HUES48 (cell line): ENCODE data around the gene MXRA5.
"Not testable (repeated sequence)": the region's sequence is repeated elsewhere in the genome, so short reads cannot be mapped to it uniquely, and the experiment has no call there.

Experiments used
- H3K27ac ChIP-seq: one replicate; pipeline ENCODE4 v1.7.0; 2013; ENCODE audit warnings: low read depth, low read length, inconsistent platforms
- H3K27me3 ChIP-seq: 2 replicates; pipeline ENCODE4 v1.6.1; 2013; ENCODE audit warnings: mild to moderate bottlenecking, low read length; ENCODE audit not compliant: control insufficient read depth, insufficient read depth
- H3K36me3 ChIP-seq: 2 replicates; pipeline ENCODE4 v1.6.1; 2013; ENCODE audit warnings: low read length; ENCODE audit not compliant: control insufficient read depth, insufficient read depth
- H3K4me1 ChIP-seq: 2 replicates; pipeline ENCODE4 v1.6.1; 2013; ENCODE audit warnings: mild to moderate bottlenecking, low read length; ENCODE audit not compliant: control insufficient read depth, insufficient read depth
- H3K4me3 ChIP-seq: 2 replicates; pipeline ENCODE4 v1.5.1; 2013; ENCODE audit warnings: mild to moderate bottlenecking, low read depth, low read length
- H3K9ac ChIP-seq: 2 replicates; pipeline ENCODE4 v1.6.1; 2013; ENCODE audit warnings: mild to moderate bottlenecking, low read depth, low read length, moderate library complexity
- H3K9me3 ChIP-seq: 2 replicates; pipeline ENCODE4 v1.6.1; 2013; ENCODE audit warnings: low read length; ENCODE audit not compliant: control insufficient read depth, insufficient read depth

The MXRA5 gene

GRCh38 chrX:3346501-3347259, at the start of gene MXRA5:
MXRA5 (minus strand) TSS chrX:3346652; CDS start chrX:3343833, 2,819 bp downstream.
- Histone ChIP-seq H3K27ac (no peak within 1 kb of the TSS), H3K27me3 (peaks cover 61% of the 10 kb centered on the region), H3K4me1 (no peaks in the 10 kb centered on the region), H3K9ac (0 out of 2 replicates have a peak within 1 kb of the TSS, but pooled peaks have one; percentile 36), H3K4me3 (peak within 1 kb of the TSS; percentile 78), H3K9me3 (no peaks in the 10 kb centered on the region), H3K36me3 (no peaks in the 10 kb centered on the region)

DNA sequence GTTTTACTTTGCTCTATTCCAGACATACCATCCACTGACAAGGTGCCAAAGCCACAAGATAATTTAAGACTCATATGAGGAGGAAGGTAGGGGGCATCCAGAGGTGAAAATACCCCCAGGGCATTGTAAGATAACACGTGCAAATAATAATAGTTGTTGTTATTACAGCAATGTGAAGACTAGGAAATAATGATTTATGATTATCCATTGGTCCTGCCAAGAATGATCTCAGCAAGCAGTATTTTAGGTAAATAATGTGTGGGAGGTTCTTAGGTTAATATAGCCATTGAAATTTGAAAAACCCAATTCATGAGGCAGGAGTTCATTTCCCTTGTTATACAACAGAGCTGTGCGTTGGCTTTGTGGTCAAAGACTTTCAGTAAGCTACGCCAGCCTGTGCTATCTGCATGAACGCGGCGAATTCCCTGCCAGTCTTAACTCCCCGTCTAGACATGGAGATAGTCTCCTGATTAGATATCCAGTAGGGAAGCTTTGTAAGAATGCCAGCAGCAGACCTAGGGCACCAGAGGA, 47.2 kb upstream of the MXRA5 start:
- Histone ChIP-seq H3K9me3 (no peaks in the 10 kb centered on the region), H3K27ac (no peak overlapping the region), H3K4me1 (no peaks in the 10 kb centered on the region), H3K9ac (no peak overlapping the region), H3K36me3 (no peaks in the 10 kb centered on the region), H3K27me3 (no peaks in the 10 kb centered on the region), H3K4me3 (no peak overlapping the region)

DNA sequence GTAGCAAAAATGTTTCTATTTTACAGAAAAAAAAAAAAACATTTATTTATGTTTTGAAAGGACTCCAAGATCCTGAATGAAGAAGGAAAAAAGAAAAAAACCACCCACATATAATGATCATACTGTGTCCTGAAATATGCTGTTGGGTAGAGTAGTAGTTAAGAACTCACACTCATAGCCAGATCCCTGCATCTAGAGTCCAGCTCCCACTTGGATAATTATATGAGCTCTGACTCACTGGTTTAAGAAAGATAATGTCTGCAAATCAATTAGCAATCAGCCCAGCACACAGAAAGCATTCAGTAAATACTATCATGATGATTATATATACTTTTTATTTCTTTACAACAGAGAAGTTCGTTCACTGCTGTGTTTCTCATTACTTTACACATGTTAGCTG, 46.7 kb upstream of the MXRA5 start:
- no peak overlapping the region for H3K9ac ChIP-seq

GRCh38 chrX:3388457-3388856, 42.0 kb upstream of the MXRA5 start:
- Histone ChIP-seq H3K4me3 (no peak overlapping the region), H3K27ac (no peak overlapping the region), H3K9me3 (no peaks in the 10 kb centered on the region), H3K9ac (no peak overlapping the region), H3K27me3 (no peaks in the 10 kb centered on the region), H3K36me3 (no peaks in the 10 kb centered on the region), H3K4me1 (no peaks in the 10 kb centered on the region)

More for the DNA sequence above, 46.7 kb upstream of the MXRA5 start:
- no peaks in the 10 kb centered on the region for H3K9me3 ChIP-seq
- no peaks in the 10 kb centered on the region for H3K4me1 ChIP-seq
- no peaks in the 10 kb centered on the region for H3K27me3 ChIP-seq
- H3K27ac ChIP-seq, result no peak overlapping the region
- no peaks in the 10 kb centered on the region for H3K36me3 ChIP-seq
- no peak overlapping the region for H3K4me3 ChIP-seq

GRCh38 chrX:3384327-3384726, 37.9 kb upstream of the MXRA5 start:
- no peaks in the 10 kb centered on the region for H3K9me3 ChIP-seq
- H3K9ac ChIP-seq, result no peak overlapping the region
- H3K36me3 ChIP-seq, result no peaks in the 10 kb centered on the region
- H3K4me1 ChIP-seq, result no peaks in the 10 kb centered on the region
- H3K27ac ChIP-seq, result no peak overlapping the region
- H3K4me3 ChIP-seq, result no peak overlapping the region
- no peaks in the 10 kb centered on the region for H3K27me3 ChIP-seq

DNA sequence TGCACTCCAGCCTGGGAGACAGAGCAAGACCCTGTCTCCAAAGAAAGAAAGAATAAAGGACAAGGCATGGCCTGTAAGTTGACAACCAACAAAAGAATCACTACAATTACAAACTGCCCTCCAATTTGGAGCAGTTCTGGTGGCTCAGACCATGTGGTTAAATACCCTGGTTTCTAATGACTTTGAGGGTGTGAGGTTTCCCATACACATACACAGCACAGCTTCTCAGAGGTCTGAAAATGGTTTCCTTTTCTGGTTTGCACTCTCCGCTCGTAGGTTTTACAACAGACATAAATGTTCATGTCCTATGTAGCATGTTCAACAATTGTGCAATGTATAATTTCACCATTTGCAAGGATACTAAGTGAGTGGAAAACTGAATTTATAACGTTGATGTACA, 34.2 kb upstream of the MXRA5 start:
- Histone ChIP-seq H3K36me3 (no peaks in the 10 kb centered on the region), H3K27me3 (no peaks in the 10 kb centered on the region), H3K4me1 (no peaks in the 10 kb centered on the region), H3K9me3 (0 out of 2 replicates have a peak, but pooled peaks cover 3% of the 10 kb centered on the region), H3K9ac (no peak overlapping the region), H3K27ac (no peak overlapping the region), H3K4me3 (no peak overlapping the region)

DNA sequence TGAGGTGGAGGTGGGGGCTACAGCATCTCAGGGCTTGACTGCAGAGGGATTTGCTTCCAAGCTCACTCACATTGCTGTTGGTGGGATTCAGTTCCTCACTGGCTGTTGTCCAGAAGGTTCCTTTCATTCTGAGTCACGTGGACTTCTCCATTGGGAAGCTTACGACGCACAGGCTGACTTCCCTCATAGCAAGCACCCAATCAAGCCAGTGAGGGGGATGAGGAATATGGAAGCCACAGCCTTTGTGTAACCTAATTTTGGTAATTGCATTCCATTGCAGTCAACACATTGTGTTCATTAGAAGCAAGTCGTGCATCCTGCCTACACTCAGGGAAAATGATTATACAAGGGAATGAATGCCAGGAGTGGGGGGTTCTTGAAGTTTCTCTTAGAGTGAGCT, 32.7 kb upstream of the MXRA5 start:
- no peak overlapping the region for H3K9ac ChIP-seq
- 0 out of 2 replicates have a peak, but pooled peaks cover 3% of the 10 kb centered on the region for H3K9me3 ChIP-seq
- H3K4me1 ChIP-seq, result no peaks in the 10 kb centered on the region
- no peaks in the 10 kb centered on the region for H3K36me3 ChIP-seq
- no peaks in the 10 kb centered on the region for H3K27me3 ChIP-seq
- no peak overlapping the region for H3K4me3 ChIP-seq
- H3K27ac ChIP-seq, result no peak overlapping the region

- no peak overlapping the region for H3K9ac ChIP-seq
- no peaks in the 10 kb centered on the region for H3K36me3 ChIP-seq
- H3K9me3 ChIP-seq, result 0 out of 2 replicates have a peak, but pooled peaks cover 3% of the 10 kb centered on the region
- no peak overlapping the region for H3K27ac ChIP-seq
- no peak overlapping the region for H3K4me3 ChIP-seq
- no peaks in the 10 kb centered on the region for H3K4me1 ChIP-seq
- H3K27me3 ChIP-seq, result no peaks in the 10 kb centered on the region
Observed at GRCh38 chrX:3378156-3378555, 31.7 kb upstream of the MXRA5 start.

DNA sequence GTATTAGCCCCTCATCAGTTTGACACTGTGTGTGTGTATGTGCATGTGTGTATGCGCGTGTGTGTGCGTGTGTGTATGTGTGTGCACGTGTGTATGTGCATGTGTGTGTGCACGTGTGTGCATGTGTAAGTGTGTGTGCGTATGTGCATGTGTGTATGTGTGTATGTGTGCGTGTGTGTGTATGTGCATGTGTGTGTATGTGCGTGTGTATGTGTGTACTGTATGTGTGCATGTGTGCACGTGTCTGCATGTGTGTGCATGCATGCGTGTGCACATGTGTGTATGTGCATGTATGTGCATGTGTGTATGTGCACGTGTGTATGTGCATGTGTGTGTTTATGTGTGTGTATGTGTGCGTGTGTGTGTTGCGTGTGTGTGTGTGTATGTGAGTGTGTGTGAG, 31.1 kb upstream of the MXRA5 start:
- H3K27me3 ChIP-seq, result no peaks in the 10 kb centered on the region
- H3K4me1 ChIP-seq, result no peaks in the 10 kb centered on the region
- no peak overlapping the region for H3K9ac ChIP-seq
- H3K36me3 ChIP-seq, result no peaks in the 10 kb centered on the region
- no peak overlapping the region for H3K27ac ChIP-seq
- no peak overlapping the region for H3K4me3 ChIP-seq
- H3K9me3 ChIP-seq, result peaks cover 3% of the 10 kb centered on the region; the same call in 1 of the 2 replicates

DNA sequence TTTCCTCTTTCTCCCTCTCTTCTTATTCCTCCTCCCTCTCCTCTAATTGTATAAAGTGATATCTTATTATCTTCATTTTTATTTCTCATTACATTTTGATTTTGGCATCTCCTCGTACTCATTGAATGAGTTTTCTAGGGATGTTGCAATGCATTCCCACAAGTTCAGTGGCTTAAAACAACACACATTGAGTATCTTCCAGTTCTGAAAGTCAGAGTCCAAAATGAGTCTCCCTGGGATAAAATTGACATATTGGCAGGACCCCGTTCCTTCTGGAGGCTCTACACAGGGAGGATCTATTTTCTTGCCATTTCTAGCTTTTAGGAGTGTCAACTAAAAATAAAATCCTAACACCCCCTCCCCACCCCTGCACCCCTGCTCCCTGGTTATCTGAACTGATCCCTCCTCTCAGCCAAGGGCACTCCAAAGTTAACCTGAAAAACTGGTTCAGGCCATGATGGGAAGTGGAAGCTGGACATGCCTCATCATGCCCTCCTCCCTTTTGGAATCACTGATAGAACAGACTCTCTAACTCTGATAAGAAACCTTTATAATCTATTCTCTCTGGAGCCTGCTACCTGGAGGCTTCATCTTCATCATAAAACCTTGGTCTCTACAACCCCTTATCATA, 29.5 kb upstream of the MXRA5 start:
- H3K36me3 ChIP-seq, H3K9ac ChIP-seq, H3K27me3 ChIP-seq, H3K9me3 ChIP-seq, H3K4me1 ChIP-seq, H3K27ac ChIP-seq, H3K4me3 ChIP-seq: not testable (repeated sequence)

DNA sequence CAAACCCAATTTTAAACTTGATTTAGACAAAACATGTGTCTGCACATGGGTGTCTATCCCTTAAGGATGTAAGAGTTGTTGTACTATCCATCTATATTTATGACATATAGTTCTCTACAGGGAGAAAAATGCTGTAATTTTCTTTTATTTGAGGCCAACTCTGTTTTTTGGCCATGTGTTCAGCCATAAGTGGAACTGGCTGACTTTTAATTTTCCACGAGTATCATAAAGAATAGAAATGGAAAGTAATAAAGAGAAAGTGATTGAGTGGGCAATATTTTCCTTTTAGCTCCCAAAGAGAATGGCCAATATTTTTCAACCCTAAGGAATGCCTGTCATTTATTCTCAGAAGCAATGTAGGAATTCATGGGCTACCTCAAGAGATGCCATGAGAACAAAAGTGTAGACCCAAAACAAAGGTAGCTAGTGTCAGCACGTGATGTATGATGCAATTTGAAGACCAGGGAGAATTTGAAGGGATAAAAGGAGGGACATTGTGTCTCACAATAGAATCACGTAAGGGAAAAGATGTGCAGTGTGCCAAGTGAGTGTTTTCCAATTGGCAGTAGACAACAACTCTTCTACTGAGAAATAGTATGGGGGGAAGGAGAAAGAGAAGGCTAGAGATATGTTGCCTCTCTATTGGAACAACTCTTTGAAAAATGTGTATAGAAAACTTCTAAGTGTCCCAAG, 27.8 kb upstream of the MXRA5 start:
- H3K27me3 ChIP-seq, result no peaks in the 10 kb centered on the region
- no peaks in the 10 kb centered on the region for H3K4me1 ChIP-seq
- H3K9ac ChIP-seq, result no peak overlapping the region
- peaks cover 3% of the 10 kb centered on the region; the same call in 1 of the 2 replicates for H3K9me3 ChIP-seq
- H3K27ac ChIP-seq, result no peak overlapping the region
- no peaks in the 10 kb centered on the region for H3K36me3 ChIP-seq
- no peak overlapping the region for H3K4me3 ChIP-seq
